PC-9 (cell line): Measurements from ENCODE around the gene MCCD1. TPM values are rescaled to one million over a fixed set of nuclear protein-coding genes. Genes with fewer than 3 reads are reported as not detected.

Experiments used
- BruUV-seq: library from RNA; stranded (reverse); fragments of 400-500 nt; replicated peaks from 2 replicates; lab custom pipeline; 2021; lab: Mats Ljungman, UMichigan
- CTCF ChIA-PET: fragments of 300-600 bp; sonication (Branson Sonifier 250); formaldehyde crosslinking; loops from one replicate; lab custom pipeline; 2022; ENCODE audit warnings: antibody characterized with exemption; lab: Charles Lee
- POLR2A ChIA-PET: fragments of 300-600 bp; sonication (Branson Sonifier 250); formaldehyde crosslinking; loops from one replicate; lab custom pipeline; 2022; ENCODE audit warnings: antibody characterized with exemption; ENCODE audit not compliant: unreplicated experiment; lab: Charles Lee
- DNase-seq, 2 experiments: peaks; one replicate each; pipeline versions ENCODE4 v3.0.0 to v3.0.0-alpha.2; 2015 to 2022; ENCODE audit warnings: mixed read lengths in 1 of 2
- H2AFZ ChIP-seq: fragments of 200-600 bp; sonication (generic); 2 replicates; pipeline ENCODE4 v1.8.1; 2017; ENCODE audit warnings: antibody characterized with exemption
- H3F3A ChIP-seq: fragments of 200-600 bp; sonication (generic); 2 replicates; pipeline ENCODE4 v1.8.1; 2017; ENCODE audit warnings: antibody characterized with exemption, mild to moderate bottlenecking, low read depth; ENCODE audit not compliant: insufficient read depth
- H3K27ac ChIP-seq: fragments of 200-600 bp; sonication (generic); 2 replicates; pipeline ENCODE4 v1.6.1; 2016; ENCODE audit warnings: mixed run types
- H3K27me3 ChIP-seq: fragments of 200-600 bp; sonication (generic); 2 replicates; pipeline ENCODE4 v1.6.1; 2016; ENCODE audit warnings: low read depth, mixed run types; ENCODE audit not compliant: insufficient read depth
- H3K36me3 ChIP-seq: fragments of 200-600 bp; sonication (generic); 2 replicates; pipeline ENCODE4 v1.6.1; 2016; ENCODE audit warnings: low read depth, mixed run types
- H3K4me1 ChIP-seq: fragments of 200-600 bp; sonication (generic); replicated peaks from 2 replicates; pipeline ENCODE4 v1.6.1; 2016; ENCODE audit warnings: mixed run types; ENCODE audit not compliant: insufficient read depth
- H3K4me2 ChIP-seq: fragments of 200-600 bp; sonication (generic); 2 replicates; pipeline ENCODE4 v1.6.1; 2017; ENCODE audit warnings: mixed run types
- H3K4me3 ChIP-seq: fragments of 200-600 bp; sonication (generic); 2 replicates; pipeline ENCODE4 v1.6.1; 2016; ENCODE audit warnings: mixed run types
- H3K79me2 ChIP-seq: fragments of 200-600 bp; sonication (generic); 2 replicates; pipeline ENCODE4 v1.6.1; 2017; ENCODE audit warnings: low read depth, mixed run types
- H3K9me2 ChIP-seq: fragments of 200-600 bp; sonication (generic); 2 replicates; pipeline ENCODE4 v1.8.1; 2017; ENCODE audit warnings: mild to moderate bottlenecking; ENCODE audit not compliant: insufficient read depth
- H3K9me3 ChIP-seq: fragments of 200-600 bp; sonication (generic); 2 replicates; pipeline ENCODE4 v1.8.1; 2016; ENCODE audit warnings: low read depth; ENCODE audit not compliant: insufficient read depth
- H4K20me1 ChIP-seq: fragments of 200-600 bp; sonication (generic); 2 replicates; pipeline ENCODE4 v1.8.1; 2017; ENCODE audit not compliant: insufficient read depth
- CTCF ChIP-seq: fragments of 200-600 bp; sonication (generic); conservative IDR thresholded peaks from 2 replicates; pipeline ENCODE4 v1.6.1; 2017; ENCODE audit warnings: mixed run types, antibody characterized with exemption, mild to moderate bottlenecking, moderate library complexity
- EZH2 ChIP-seq: fragments of 200-600 bp; sonication (generic); IDR thresholded peaks from 2 replicates; pipeline ENCODE4 v1.8.0; 2017; ENCODE audit warnings: antibody characterized with exemption, low read depth
- intact Hi-C: fragments of 100-400 bp; cut with micrococcal nuclease; formaldehyde crosslinking; loops from one replicate; pipeline ENCODE4 v1.10.0; 2022; ENCODE audit not compliant: unreplicated experiment
- total RNA-seq: library from RNA; stranded (reverse); gene quantifications from 2 replicates; pipeline ENCODE4 v1.2.3, GENCODE V29; 2021

The MCCD1 gene
- total RNA-seq, 1 experiment from 2014 or later = not detected

- DNase-seq = no peak
- no peaks in the 10 kb centered on the region for H3K36me3 ChIP-seq
- POLR2A ChIA-PET = no interaction called here
- no peaks in the 10 kb centered on the region for H3K9me3 ChIP-seq
- H3K79me2 ChIP-seq = no peaks in the 10 kb centered on the region
- H3K4me3 ChIP-seq = no peak overlapping the region
- H2AFZ ChIP-seq = no peak overlapping the region
- no peaks in the 10 kb centered on the region for H4K20me1 ChIP-seq
- H3K4me1 ChIP-seq = 0 out of 2 replicates have a peak, but pooled peaks cover 5% of the 10 kb centered on the region
- CTCF ChIA-PET = interaction anchor here (0.5 to 0.6 kb wide), 2 partner anchors 24 kb away, joined by 3 to 4 read pairs; no protein-coding TSS in a partner anchor
- H3K27ac ChIP-seq = no peak overlapping the region
- H3K9me2 ChIP-seq = no peaks in the 10 kb centered on the region
- H3K4me2 ChIP-seq = no peak overlapping the region
- peaks cover 5% of the 10 kb centered on the region; the same call in 1 of the 2 replicates for H3F3A ChIP-seq
- H3K27me3 ChIP-seq = 0 out of 2 replicates have a peak, but pooled peaks cover 5% of the 10 kb centered on the region
- TF ChIP-seq CTCF (no peak), EZH2 (no peak)
- BruUV-seq = no TSS peak
- intact Hi-C loops = no loop called here
Observed at GRCh38 chr6:31577579-31577966, 48.8 kb downstream of the MCCD1 start.

- Histone ChIP-seq H3K4me1 (0 out of 2 replicates have a peak, but pooled peaks cover 5% of the 10 kb centered on the region), H4K20me1 (no peaks in the 10 kb centered on the region), H3K27me3 (0 out of 2 replicates have a peak, but pooled peaks cover 5% of the 10 kb centered on the region), H3K4me2 (no peak overlapping the region), H2AFZ (no peak overlapping the region), H3K36me3 (no peaks in the 10 kb centered on the region), H3K4me3 (no peak overlapping the region), H3K27ac (0 out of 2 replicates have a peak overlapping the region, but pooled peaks have one; percentile 7), H3K79me2 (no peaks in the 10 kb centered on the region), H3K9me3 (no peaks in the 10 kb centered on the region), H3K9me2 (no peaks in the 10 kb centered on the region), H3F3A (peaks cover 5% of the 10 kb centered on the region; the same call in 1 of the 2 replicates)
- CTCF ChIA-PET = no interaction called here
- intact Hi-C loops = no loop called here
- TF ChIP-seq CTCF = no peak
- no peak for TF ChIP-seq EZH2
- POLR2A ChIA-PET = no interaction called here
- DNase-seq = peak; percentile 24 to 45
- BruUV-seq = no TSS peak
Observed at GRCh38 chr6:31578184-31579118, 49.7 kb downstream of the MCCD1 start.

- intact Hi-C loops = no loop called here
- POLR2A ChIA-PET = no interaction called here
- Histone ChIP-seq H3K36me3 (no peaks in the 10 kb centered on the region), H3K79me2 (no peaks in the 10 kb centered on the region), H3K9me2 (no peaks in the 10 kb centered on the region), H3K9me3 (no peaks in the 10 kb centered on the region), H3K4me1 (0 out of 2 replicates have a peak, but pooled peaks cover 5% of the 10 kb centered on the region), H3K27me3 (0 out of 2 replicates have a peak, but pooled peaks cover 5% of the 10 kb centered on the region), H3K4me2 (no peak overlapping the region), H4K20me1 (no peaks in the 10 kb centered on the region), H3K4me3 (no peak overlapping the region), H2AFZ (no peak overlapping the region), H3K27ac (no peak overlapping the region), H3F3A (peaks cover 5% of the 10 kb centered on the region; the same call in 1 of the 2 replicates)
- no peak for DNase-seq
- CTCF ChIA-PET = no interaction called here
- TF ChIP-seq CTCF (no peak), EZH2 (no peak)
- BruUV-seq = no TSS peak
Observed at GRCh38 chr6:31579119-31579505, 50.4 kb downstream of the MCCD1 start.

Other genes with a start within 250 kb of the MCCD1 start
- gene HLA-B, start 171.8 kb upstream of the MCCD1 start, total RNA-seq = 137 and 204 TPM in 2 replicates
- gene MICA, start 125.4 kb upstream of the MCCD1 start, total RNA-seq = 11.8 and 13.5 TPM in 2 replicates
- gene MICB, start 30.8 kb upstream of the MCCD1 start, total RNA-seq = 26.7 and 37.8 TPM in 2 replicates
- gene DDX39B, start 13.0 kb downstream of the MCCD1 start, total RNA-seq = 383 and 436 TPM in 2 replicates
- gene ATP6V1G2, start 17.6 kb downstream of the MCCD1 start, total RNA-seq = 0.55 and 1.8 TPM in 2 replicates
- 26.1 and 38.3 TPM in 2 replicates for gene NFKBIL1, start 18.6 kb downstream of the MCCD1 start, total RNA-seq
- gene LTA, start 43.3 kb downstream of the MCCD1 start, total RNA-seq = not detected in 2 replicates
- gene TNF, start 46.6 kb downstream of the MCCD1 start, total RNA-seq = not detected in 2 replicates
- 0.63 TPM in 1 of 2 replicates, not detected in the other for gene LTB, start 53.5 kb downstream of the MCCD1 start, total RNA-seq
- gene LST1, start 57.3 kb downstream of the MCCD1 start, total RNA-seq = 1.6 TPM in 2 replicates
- gene NCR3, start 64.0 kb downstream of the MCCD1 start, total RNA-seq = not detected in 2 replicates
- gene AIF1, start 86.3 kb downstream of the MCCD1 start, total RNA-seq = not detected in 2 replicates
- 182 and 192 TPM in 2 replicates for gene PRRC2A, start 91.8 kb downstream of the MCCD1 start, total RNA-seq
- gene BAG6, start 123.7 kb downstream of the MCCD1 start, total RNA-seq = 336 and 358 TPM in 2 replicates
- gene APOM, start 126.9 kb downstream of the MCCD1 start, total RNA-seq = 2.7 and 2.9 TPM in 2 replicates
- gene C6orf47, start 131.8 kb downstream of the MCCD1 start, total RNA-seq = 17.2 and 17.8 TPM in 2 replicates
- gene GPANK1, start 136.0 kb downstream of the MCCD1 start, total RNA-seq = 11.5 and 13.0 TPM in 2 replicates
- 152 and 173 TPM in 2 replicates for gene CSNK2B, start 137.1 kb downstream of the MCCD1 start, total RNA-seq
- 20.9 and 24.0 TPM in 2 replicates for gene LY6G5B, start 141.0 kb downstream of the MCCD1 start, total RNA-seq
- gene LY6G5C, start 152.1 kb downstream of the MCCD1 start, total RNA-seq = 2.6 and 3.7 TPM in 2 replicates
- 31.3 and 35.2 TPM in 2 replicates for gene ABHD16A, start 174.4 kb downstream of the MCCD1 start, total RNA-seq
- not detected in 2 replicates for gene LY6G6F, start 177.9 kb downstream of the MCCD1 start, total RNA-seq
- gene LY6G6D, start 186.4 kb downstream of the MCCD1 start, total RNA-seq = not detected in 2 replicates
- gene LY6G6C, start 192.8 kb downstream of the MCCD1 start, total RNA-seq = 1.2 and 2.1 TPM in 2 replicates
- 0.43 and 0.59 TPM in 2 replicates for gene MPIG6B, start 194.4 kb downstream of the MCCD1 start, total RNA-seq
- 58.3 and 99.6 TPM in 2 replicates for gene DDAH2, start 200.3 kb downstream of the MCCD1 start, total RNA-seq
- 546 and 599 TPM in 2 replicates for gene CLIC1, start 207.6 kb downstream of the MCCD1 start, total RNA-seq
- 50.0 and 68.8 TPM in 2 replicates for gene MSH5, start 211.0 kb downstream of the MCCD1 start, total RNA-seq
- gene SAPCD1, start 233.7 kb downstream of the MCCD1 start, total RNA-seq = 11.1 and 16.9 TPM in 2 replicates
- gene VWA7, start 248.4 kb downstream of the MCCD1 start, total RNA-seq = 6.0 and 9.6 TPM in 2 replicates